NT2/D1 (cell line): ENCODE results near the gene DENND6B.

ENCODE experiments used
- SUZ12 ChIP-seq: IDR thresholded peaks from 2 replicates; pipeline ENCODE4 v1.6.1; 2011; ENCODE audit not compliant: insufficient read length, insufficient read depth; ENCODE audit errors: extremely low read depth
- YY1 ChIP-seq: IDR thresholded peaks from 2 replicates; pipeline ENCODE4 v1.6.1; 2011; ENCODE audit not compliant: insufficient read length, insufficient read depth

DNA sequence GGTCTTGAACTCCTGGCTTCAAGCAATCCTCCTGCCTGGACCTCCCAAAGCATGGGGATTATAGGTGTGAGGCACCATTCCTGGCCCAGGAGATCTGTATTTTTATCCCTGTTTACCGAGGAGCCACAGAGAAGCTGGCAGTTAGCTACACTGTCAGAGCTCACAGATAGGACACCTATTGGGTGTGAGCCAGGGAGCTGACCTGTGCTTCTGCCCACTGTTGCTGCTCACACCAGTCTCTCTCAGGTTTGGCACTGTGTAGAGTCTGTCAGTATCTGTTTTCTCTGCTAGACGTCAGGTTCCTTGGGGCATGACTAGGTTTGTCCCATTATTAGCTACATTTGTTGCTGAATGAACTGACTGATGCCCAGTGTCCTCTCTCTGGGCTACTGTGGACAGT lies 33.8 kb upstream of the DENND6B start:
- TF ChIP-seq YY1 (no peak), SUZ12 (no peak)
